Measurements from ENCODE around the gene RIN1.
"Not testable (repeated sequence)": the region's sequence is repeated elsewhere in the genome, so short reads cannot be mapped to it uniquely, and the experiment has no call there.

RIN1 gene

GRCh38 chr11:66365166-66365565 is 28.9 kb upstream of the RIN1 start:
- no peaks in the 10 kb centered on the region for H3K36me3 Mint-ChIP-seq (ENCODE audit: insufficient read depth)

GRCh38 chr11:66363805-66364535 is 27.7 kb upstream of the RIN1 start:
- Mint-ChIP-seq H3K27ac (peak overlapping the region in 1 of 2 donors; percentile 16), H3K27me3 (no peaks in the 10 kb centered on the region), H3K4me1 (ENCODE audit: low read depth in 2 of 2) (no peaks in the 10 kb centered on the region), H3K36me3 (ENCODE audit: insufficient read depth) (no peaks in the 10 kb centered on the region), H3K4me3 (no peak overlapping the region), H3K9me3 (no peaks in the 10 kb centered on the region)
- ATAC-seq (replicated peaks) (peak; percentile 69), DNase-seq (peak; percentile 61 to 63 (median 62))

More at GRCh38 chr11:66365166-66365565, 28.9 kb upstream of the RIN1 start:
- no peak for DNase-seq
- Mint-ChIP-seq H3K27ac (no peak overlapping the region), H3K9me3 (no peaks in the 10 kb centered on the region), H3K4me3 (no peak overlapping the region), H3K4me1 (ENCODE audit: low read depth in 2 of 2) (peaks cover 0 to 4% of the 10 kb centered on the region in 2 donors), H3K27me3 (no peaks in the 10 kb centered on the region)
- ATAC-seq (replicated peaks) = no peak

- Mint-ChIP-seq H3K4me1 (ENCODE audit: low read depth in 2 of 2) (no peaks in the 10 kb centered on the region), H3K36me3 (ENCODE audit: insufficient read depth) (no peaks in the 10 kb centered on the region), H3K27me3 (no peaks in the 10 kb centered on the region), H3K27ac (no peak overlapping the region), H3K4me3 (no peak overlapping the region), H3K9me3 (no peaks in the 10 kb centered on the region)
- ATAC-seq (replicated peaks) (no peak), DNase-seq (no peak)
These were observed 27.0 kb upstream of the RIN1 start for GRCh38 chr11:66363187-66363601.

GRCh38 chr11:66362481-66363147 is 26.4 kb upstream of the RIN1 start:
- ATAC-seq (replicated peaks) (no peak), DNase-seq (no peak)

GRCh38 chr11:66361502-66361941 is 25.3 kb upstream of the RIN1 start:
- Mint-ChIP-seq H3K4me1 (ENCODE audit: low read depth in 2 of 2) (no peaks in the 10 kb centered on the region), H3K27ac (no peak overlapping the region), H3K27me3 (no peaks in the 10 kb centered on the region), H3K9me3 (no peaks in the 10 kb centered on the region), H3K36me3 (ENCODE audit: insufficient read depth) (no peaks in the 10 kb centered on the region), H3K4me3 (no peak overlapping the region)
- DNase-seq = no peak
- no peak for ATAC-seq (replicated peaks)

More at GRCh38 chr11:66362481-66363147, 26.4 kb upstream of the RIN1 start:
- no peaks in the 10 kb centered on the region for H3K27me3 Mint-ChIP-seq
- H3K4me3 Mint-ChIP-seq = no peak overlapping the region
- H3K36me3 Mint-ChIP-seq (ENCODE audit: insufficient read depth) = no peaks in the 10 kb centered on the region
- H3K9me3 Mint-ChIP-seq = no peaks in the 10 kb centered on the region
- H3K27ac Mint-ChIP-seq = no peak overlapping the region
- H3K4me1 Mint-ChIP-seq (ENCODE audit: low read depth in 2 of 2) = no peaks in the 10 kb centered on the region

- no peaks in the 10 kb centered on the region for H3K9me3 Mint-ChIP-seq
- no peak overlapping the region for H3K27ac Mint-ChIP-seq
- H3K27me3 Mint-ChIP-seq = no peaks in the 10 kb centered on the region
- H3K4me1 Mint-ChIP-seq (ENCODE audit: low read depth in 2 of 2) = no peaks in the 10 kb centered on the region
- DNase-seq = no peak
- H3K36me3 Mint-ChIP-seq (ENCODE audit: insufficient read depth) = peaks cover 1% of the 10 kb centered on the region
- no peak for ATAC-seq (replicated peaks)
- H3K4me3 Mint-ChIP-seq = no peak overlapping the region
These were observed 24.3 kb upstream of the RIN1 start for GRCh38 chr11:66360406-66361073.

GRCh38 chr11:66359662-66360087 is 23.4 kb upstream of the RIN1 start:
- H3K36me3 Mint-ChIP-seq (ENCODE audit: insufficient read depth) = peaks cover 3% of the 10 kb centered on the region
- no peak for DNase-seq
- no peaks in the 10 kb centered on the region for H3K27me3 Mint-ChIP-seq
- no peaks in the 10 kb centered on the region for H3K4me1 Mint-ChIP-seq (ENCODE audit: low read depth in 2 of 2)
- no peak overlapping the region for H3K27ac Mint-ChIP-seq
- H3K4me3 Mint-ChIP-seq = no peak overlapping the region
- ATAC-seq (replicated peaks) = no peak
- no peaks in the 10 kb centered on the region for H3K9me3 Mint-ChIP-seq

GRCh38 chr11:66350560-66351235 is 14.5 kb upstream of the RIN1 start:
- H3K36me3 Mint-ChIP-seq (ENCODE audit: insufficient read depth) = peaks cover 33% of the 10 kb centered on the region
- H3K4me3 Mint-ChIP-seq; H3K27ac Mint-ChIP-seq; H3K4me1 Mint-ChIP-seq (ENCODE audit: low read depth in 2 of 2); H3K9me3 Mint-ChIP-seq; ATAC-seq (replicated peaks); H3K27me3 Mint-ChIP-seq; DNase-seq: not testable (repeated sequence)

GRCh38 chr11:66349084-66349386 is 12.8 kb upstream of the RIN1 start:
- Mint-ChIP-seq H3K27ac (peak overlapping the region; percentile 99 to 100), H3K4me1 (ENCODE audit: low read depth in 2 of 2) (peaks cover 17 to 20% of the 10 kb centered on the region in 2 donors), H3K9me3 (no peaks in the 10 kb centered on the region), H3K27me3 (no peaks in the 10 kb centered on the region), H3K36me3 (ENCODE audit: insufficient read depth) (peaks cover 45% of the 10 kb centered on the region), H3K4me3 (peak overlapping the region; percentile 96 to 99)
- DNase-seq (no peak), ATAC-seq (replicated peaks) (no peak)

- DNase-seq (peak; percentile 75 to 82 (median 78)), ATAC-seq (replicated peaks) (peak; percentile 51)
- H3K27ac Mint-ChIP-seq = peak within 1 kb of the TSS; percentile 99 to 100
- H3K4me1 Mint-ChIP-seq (ENCODE audit: low read depth in 2 of 2) = peaks cover 27 to 34% of the 10 kb centered on the region in 2 donors
- H3K27me3 Mint-ChIP-seq = no peaks in the 10 kb centered on the region
- no peaks in the 10 kb centered on the region for H3K9me3 Mint-ChIP-seq
- H3K36me3 Mint-ChIP-seq (ENCODE audit: insufficient read depth) = peaks cover 49% of the 10 kb centered on the region
- peak within 1 kb of the TSS; percentile 96 to 99 for H3K4me3 Mint-ChIP-seq
These were observed 11.4 kb upstream of the RIN1 start, which contains the start of gene B4GAT1 for GRCh38 chr11:66347425-66348276. TSS of gene B4GAT1 (minus strand) at chr11:66347629. CDS start at chr11:66347545, 84 bp downstream.

GRCh38 chr11:66346476-66347424 is 10.5 kb upstream of the RIN1 start:
- ATAC-seq (replicated peaks) = no peak
- peak overlapping the region; percentile 28 to 100 for H3K27ac Mint-ChIP-seq
- H3K27me3 Mint-ChIP-seq = no peaks in the 10 kb centered on the region

GRCh38 chr11:66345316-66345649 is 9.0 kb upstream of the RIN1 start:
- Mint-ChIP-seq H3K9me3 (no peaks in the 10 kb centered on the region), H3K4me1 (ENCODE audit: low read depth in 2 of 2) (peaks cover 34 to 36% of the 10 kb centered on the region in 2 donors), H3K27me3 (no peaks in the 10 kb centered on the region), H3K27ac (peak overlapping the region; percentile 98 to 100), H3K36me3 (ENCODE audit: insufficient read depth) (peaks cover 62% of the 10 kb centered on the region), H3K4me3 (peak overlapping the region; percentile 96 to 99)
- ATAC-seq (replicated peaks) (peak; percentile 14), DNase-seq (no peak)

More at GRCh38 chr11:66346476-66347424, 10.5 kb upstream of the RIN1 start:
- Mint-ChIP-seq H3K4me3 (peak overlapping the region; percentile 96 to 99), H3K4me1 (ENCODE audit: low read depth in 2 of 2) (peaks cover 29 to 36% of the 10 kb centered on the region in 2 donors), H3K9me3 (no peaks in the 10 kb centered on the region), H3K36me3 (ENCODE audit: insufficient read depth) (peaks cover 49% of the 10 kb centered on the region)
- DNase-seq = no peak

Measured in effector memory CD8-positive, alpha-beta T cell (primary cell).